ENCODE measurements around the gene CDH8.

- TF ChIP-seq POLR2AphosphoS5 (IDR thresholded peaks at IDR 0.05; ENCODE audit: low read depth) = no peak
- no peak for TF ChIP-seq CTCF (IDR thresholded peaks at IDR 0.05; ENCODE audit: insufficient read depth, low read length)
- no peak for TF ChIP-seq REST (IDR thresholded peaks at IDR 0.05; ENCODE audit: insufficient replicate concordance, low read depth)
- TF ChIP-seq GABPA (IDR thresholded peaks at IDR 0.05; ENCODE audit: low read depth) = no peak
- TF ChIP-seq SPI1 (IDR thresholded peaks at IDR 0.05; ENCODE audit: borderline replicate concordance, low read depth) = no peak
Observed at GRCh38 chr16:62050793-62051192, 14.6 kb upstream of the CDH8 start.

Measured in HL-60 (cell line).